Keratinocyte (primary cell): Measurements from ENCODE around the gene SLC9A7. TPM values are rescaled to one million over a fixed set of nuclear protein-coding genes. Genes with fewer than 3 reads are reported as not detected.

Experiments used
- DNase-seq: peaks from one replicate; pipeline ENCODE4 v3.0.0-alpha.2; 2011; ENCODE audit warnings: low read depth, missing footprints, low spot score
- FAIRE-seq: peaks from 2 replicates; lab custom pipeline; 2011; peaks lifted over from hg19 to GRCh38; lab: Jason Lieb, UNC
- H2AFZ ChIP-seq: 2 replicates; pipeline ENCODE4 v1.6.0; 2012; ENCODE audit warnings: low read length, control low read depth, inconsistent platforms; ENCODE audit not compliant: control insufficient read depth
- H3K27ac ChIP-seq: 2 replicates; pipeline ENCODE4 v1.5.1; 2011; ENCODE audit warnings: low read length; ENCODE audit not compliant: control insufficient read depth, insufficient read depth
- H3K27me3 ChIP-seq: 3 replicates; pipeline ENCODE4 v1.6.0; 2011; ENCODE audit warnings: low read length; ENCODE audit not compliant: control insufficient read depth, insufficient read depth; ENCODE audit errors: extremely low read depth
- H3K36me3 ChIP-seq, 2 experiments: 2 replicates in 1 of 2; 3 replicates in 1 of 2; pipeline ENCODE4 v1.5.1; 2011; ENCODE audit warnings: low read length in 2 of 2, mild to moderate bottlenecking in 1 of 2; ENCODE audit not compliant: control insufficient read depth in 2 of 2, insufficient read depth in 2 of 2; ENCODE audit errors: extremely low read depth in 1 of 2
- H3K4me1 ChIP-seq: 3 replicates; pipeline ENCODE4 v1.5.1; 2011; ENCODE audit warnings: low read length; ENCODE audit not compliant: control insufficient read depth, insufficient read depth; ENCODE audit errors: extremely low read depth
- H3K4me2 ChIP-seq: 3 replicates; pipeline ENCODE4 v1.6.0; 2011; ENCODE audit warnings: low read depth, low read length; ENCODE audit not compliant: control insufficient read depth, insufficient read depth; ENCODE audit errors: extremely low read depth
- H3K4me3 ChIP-seq, 3 experiments: fragments of 200-600 bp in 1 of 3; sonication (generic) in 1 of 3; 2 replicates in 2 of 3; 3 replicates in 1 of 3; pipeline ENCODE4 v1.5.1; 2011 to 2016; ENCODE audit warnings: low read length in 3 of 3, mild to moderate bottlenecking in 3 of 3, control low read depth in 2 of 3, inconsistent platforms in 1 of 3, low read depth in 1 of 3, mixed read lengths in 1 of 3, mixed run types in 1 of 3, moderate library complexity in 1 of 3; ENCODE audit not compliant: control insufficient read depth in 2 of 3, insufficient read depth in 2 of 3; ENCODE audit errors: extremely low read depth in 1 of 3
- H3K79me2 ChIP-seq: 2 replicates; pipeline ENCODE4 v1.6.0; 2012; ENCODE audit warnings: low read length; ENCODE audit not compliant: control insufficient read depth, insufficient read depth
- H3K9ac ChIP-seq: 3 replicates; pipeline ENCODE4 v1.6.0; 2011; ENCODE audit warnings: low read length; ENCODE audit not compliant: control insufficient read depth, insufficient read depth; ENCODE audit errors: extremely low read depth
- H3K9me1 ChIP-seq: 3 replicates; pipeline ENCODE4 v1.6.0; 2011; ENCODE audit warnings: low read length; ENCODE audit not compliant: control insufficient read depth, insufficient read depth; ENCODE audit errors: extremely low read depth
- H3K9me3 ChIP-seq: 2 replicates; pipeline ENCODE4 v1.5.1; 2012; ENCODE audit warnings: low read depth, low read length; ENCODE audit not compliant: control insufficient read depth
- H4K20me1 ChIP-seq: 3 replicates; pipeline ENCODE4 v1.6.0; 2011; ENCODE audit warnings: low read length; ENCODE audit not compliant: control insufficient read depth, insufficient read depth; ENCODE audit errors: extremely low read depth
- CTCF ChIP-seq, 3 experiments: IDR thresholded peaks in 1 of 3; conservative IDR thresholded peaks in 1 of 3; optimal IDR thresholded peaks in 1 of 3; 2 replicates in 2 of 3; 3 replicates in 1 of 3; pipeline versions ENCODE3 to v1.5.1; 2011; ENCODE audit warnings: low read length in 3 of 3, mild to moderate bottlenecking in 3 of 3, moderate library complexity in 2 of 3, control low read depth in 1 of 3, inconsistent platforms in 1 of 3; ENCODE audit not compliant: insufficient read depth in 2 of 3; ENCODE audit errors: extremely low read depth in 1 of 3
- EZH2 ChIP-seq: IDR thresholded peaks from one replicate; pipeline ENCODE4 v1.6.1; 2012; ENCODE audit warnings: inconsistent platforms, mild to moderate bottlenecking, low read length, moderate library complexity
- dilution Hi-C: fragments of 300-500 bp; cut with MboI; formaldehyde crosslinking; loops from one replicate; pipeline ENCODE4 v1.7.0; 2020; ENCODE audit warnings: low sequenced_read_pairs; ENCODE audit not compliant: extremely low pct_ligation_motif_present
- polyA plus RNA-seq, 5 experiments: library from polyadenylated mRNA; depleted of rRNA in 3 of 5; stranded (reverse) in 3 of 5; stranded (forward) in 1 of 5; unstranded in 1 of 5; fragments of >200 nt; gene quantifications; 1 replicate in 1 of 5; 2 replicates in 3 of 5; 3 replicates in 1 of 5; pipeline versions ENCODE4 v1.2.1 to v1.2.3, GENCODE V29; 2011 to 2012; ENCODE audit warnings: missing spikeins in 2 of 5, low read depth in 1 of 5, low replicate concordance in 1 of 5

The SLC9A7 gene
- polyA plus RNA-seq, 1 donor (not counting 4 experiments of a cell fraction or from before 2014, with no cell fraction given) = 8.1 TPM

GRCh38 chrX:46686003-46686645, 72.8 kb downstream of the SLC9A7 start:
- TF ChIP-seq CTCF (optimal IDR thresholded peaks at IDR 0.05 in 1 of 3, IDR thresholded peaks at IDR 0.05 in 1 of 3, conservative IDR thresholded peaks at IDR 0.05 in 1 of 3; ENCODE audit: extremely low read depth in 1 of 3, insufficient read depth in 2 of 3, low read length in 3 of 3) = peak; percentile 72 to 80 (median 76)
- TF ChIP-seq EZH2 = no peak
- FAIRE-seq = no peak

DNA sequence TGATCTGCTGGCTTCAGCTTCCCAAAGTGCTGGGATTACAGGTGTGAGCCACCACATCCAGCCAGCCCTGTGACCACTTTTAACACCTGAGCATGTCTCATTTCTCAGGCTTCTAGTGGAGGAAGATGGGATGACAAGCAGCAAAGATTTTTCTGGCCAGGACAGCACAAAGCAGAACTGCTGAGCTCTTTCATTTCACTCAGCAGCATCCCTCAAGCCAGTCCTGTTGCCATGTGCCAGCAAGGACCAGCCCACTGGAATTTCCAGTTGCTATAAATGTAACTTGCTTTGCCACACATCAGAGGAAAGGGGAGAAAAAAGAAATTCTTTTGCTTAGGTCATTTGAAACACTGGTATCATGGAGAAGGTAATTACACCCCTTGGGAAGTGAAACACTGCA, 75.9 kb downstream of the SLC9A7 start:
- Histone ChIP-seq H3K4me3 (no peak overlapping the region), H2AFZ (no peak overlapping the region), H3K27me3 (no peaks in the 10 kb centered on the region), H4K20me1 (no peaks in the 10 kb centered on the region), H3K27ac (no peak overlapping the region), H3K4me2 (no peak overlapping the region), H3K9ac (no peak overlapping the region), H3K9me1 (no peaks in the 10 kb centered on the region), H3K9me3 (no peaks in the 10 kb centered on the region), H3K4me1 (peaks cover 7% of the 10 kb centered on the region), H3K36me3 (no peaks in the 10 kb centered on the region), H3K79me2 (no peaks in the 10 kb centered on the region)
- DNase-seq = no peak
- no peak for FAIRE-seq
- dilution Hi-C loops = no loop called here
- TF ChIP-seq EZH2 (no peak), CTCF (optimal IDR thresholded peaks at IDR 0.05 in 1 of 3, IDR thresholded peaks at IDR 0.05 in 1 of 3, conservative IDR thresholded peaks at IDR 0.05 in 1 of 3; ENCODE audit: extremely low read depth in 1 of 3, insufficient read depth in 2 of 3, low read length in 3 of 3) (peak in 1 of 3 experiments; percentile 10)

More at GRCh38 chrX:46686003-46686645, 72.8 kb downstream of the SLC9A7 start:
- H3K27ac ChIP-seq = no peak overlapping the region
- H3K4me1 ChIP-seq = peaks cover 7% of the 10 kb centered on the region
- no peak overlapping the region for H3K4me3 ChIP-seq
- no peak for DNase-seq
- H3K4me2 ChIP-seq = no peak overlapping the region
- dilution Hi-C loops = no loop called here
- no peaks in the 10 kb centered on the region for H3K9me1 ChIP-seq
- H2AFZ ChIP-seq = no peak overlapping the region
- H3K9ac ChIP-seq = no peak overlapping the region
- H4K20me1 ChIP-seq = no peaks in the 10 kb centered on the region
- H3K9me3 ChIP-seq = no peaks in the 10 kb centered on the region
- no peaks in the 10 kb centered on the region for H3K79me2 ChIP-seq
- H3K27me3 ChIP-seq = no peaks in the 10 kb centered on the region
- H3K36me3 ChIP-seq = no peaks in the 10 kb centered on the region
